ES-I3 (cell line): ENCODE results near the gene TSPAN4.

ENCODE experiments used
- H3K36me3 ChIP-seq: 2 replicates; pipeline ENCODE4 v1.6.1; 2013; ENCODE audit warnings: mild to moderate bottlenecking, low read length, control low read depth, moderate library complexity; ENCODE audit not compliant: insufficient read depth
- H3K4me1 ChIP-seq: 2 replicates; pipeline ENCODE4 v1.6.1; 2013; ENCODE audit warnings: mild to moderate bottlenecking, control low read depth, low read length; ENCODE audit not compliant: insufficient read depth
- H3K9ac ChIP-seq: 2 replicates; pipeline ENCODE4 v1.6.1; 2013; ENCODE audit warnings: low read depth, mild to moderate bottlenecking, low read length, moderate library complexity
- H3K9me3 ChIP-seq: 2 replicates; pipeline ENCODE4 v1.6.1; 2013; ENCODE audit warnings: mild to moderate bottlenecking, low read length, moderate library complexity; ENCODE audit not compliant: control insufficient read depth, insufficient read depth

Gene TSPAN4

DNA sequence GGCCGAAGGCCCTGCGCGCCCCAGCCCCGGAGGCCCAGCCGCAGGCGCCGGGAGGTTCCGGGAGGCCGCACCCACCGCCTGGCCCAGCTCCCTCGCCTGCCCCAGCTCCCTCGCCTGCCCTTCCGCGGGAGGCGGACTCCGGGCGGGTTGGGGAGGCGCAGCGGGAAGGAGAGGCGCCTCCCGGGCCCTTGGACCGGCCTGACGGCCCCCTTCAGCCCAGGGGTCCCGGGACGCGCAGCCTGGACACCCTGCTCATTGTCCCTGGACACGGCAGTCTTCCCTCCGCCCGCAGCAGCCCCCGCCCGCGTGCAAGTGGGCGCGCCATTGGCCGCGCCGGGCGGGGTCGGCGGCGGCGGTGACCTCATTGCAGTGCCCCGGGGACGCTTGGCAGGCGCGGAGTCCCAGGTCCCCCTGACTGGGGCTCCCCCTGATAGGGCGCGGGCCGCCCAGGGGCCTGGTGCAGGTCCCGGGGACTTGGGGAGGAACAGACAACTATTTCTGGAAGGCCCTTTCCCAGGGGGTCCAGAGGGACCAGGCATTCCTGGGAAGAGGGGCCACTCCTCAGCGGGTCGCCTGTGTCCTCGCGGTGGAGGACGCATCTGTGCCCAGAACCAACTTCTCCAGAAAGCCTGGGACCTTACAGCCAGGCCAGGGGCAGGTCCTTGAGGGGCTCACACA, 9.4 kb upstream of the TSPAN4 start:
- 0 out of 2 replicates have a peak, but pooled peaks cover 5% of the 10 kb centered on the region for H3K36me3 ChIP-seq
- H3K4me1 ChIP-seq, result peaks cover 17% of the 10 kb centered on the region; the same call in 1 of the 2 replicates
- H3K9me3 ChIP-seq, result no peaks in the 10 kb centered on the region
- peak overlapping the region; percentile 79 for H3K9ac ChIP-seq

DNA sequence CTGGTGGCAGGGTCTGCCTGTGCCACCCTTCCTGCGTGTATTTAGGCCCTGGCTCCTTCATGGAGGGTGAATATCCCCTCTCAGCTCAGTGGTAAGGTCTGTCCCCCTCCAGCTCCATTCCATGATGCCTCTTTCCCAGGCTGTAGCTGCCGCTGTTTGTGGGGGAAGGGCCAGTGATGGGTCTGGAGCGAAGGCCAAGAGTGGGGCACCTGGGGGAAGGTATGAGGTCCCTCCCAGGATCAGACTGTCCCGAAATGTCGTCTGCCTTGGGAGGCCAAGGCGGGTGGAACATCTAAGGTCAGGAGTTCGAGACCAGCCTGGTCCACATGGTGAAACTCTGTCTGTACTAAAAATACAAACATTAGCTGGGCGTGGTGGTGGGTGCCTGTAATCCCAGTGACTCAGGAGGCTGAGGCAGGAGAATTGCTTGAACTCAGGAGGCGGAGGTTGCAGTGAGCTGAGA, 8.8 kb upstream of the TSPAN4 start:
- peak overlapping the region; percentile 79; the same call in 1 of the 2 replicates for H3K9ac ChIP-seq
- 0 out of 2 replicates have a peak, but pooled peaks cover 5% of the 10 kb centered on the region for H3K36me3 ChIP-seq
- H3K4me1 ChIP-seq, result peaks cover 14% of the 10 kb centered on the region; the same call in 1 of the 2 replicates
- H3K9me3 ChIP-seq, result no peaks in the 10 kb centered on the region

DNA sequence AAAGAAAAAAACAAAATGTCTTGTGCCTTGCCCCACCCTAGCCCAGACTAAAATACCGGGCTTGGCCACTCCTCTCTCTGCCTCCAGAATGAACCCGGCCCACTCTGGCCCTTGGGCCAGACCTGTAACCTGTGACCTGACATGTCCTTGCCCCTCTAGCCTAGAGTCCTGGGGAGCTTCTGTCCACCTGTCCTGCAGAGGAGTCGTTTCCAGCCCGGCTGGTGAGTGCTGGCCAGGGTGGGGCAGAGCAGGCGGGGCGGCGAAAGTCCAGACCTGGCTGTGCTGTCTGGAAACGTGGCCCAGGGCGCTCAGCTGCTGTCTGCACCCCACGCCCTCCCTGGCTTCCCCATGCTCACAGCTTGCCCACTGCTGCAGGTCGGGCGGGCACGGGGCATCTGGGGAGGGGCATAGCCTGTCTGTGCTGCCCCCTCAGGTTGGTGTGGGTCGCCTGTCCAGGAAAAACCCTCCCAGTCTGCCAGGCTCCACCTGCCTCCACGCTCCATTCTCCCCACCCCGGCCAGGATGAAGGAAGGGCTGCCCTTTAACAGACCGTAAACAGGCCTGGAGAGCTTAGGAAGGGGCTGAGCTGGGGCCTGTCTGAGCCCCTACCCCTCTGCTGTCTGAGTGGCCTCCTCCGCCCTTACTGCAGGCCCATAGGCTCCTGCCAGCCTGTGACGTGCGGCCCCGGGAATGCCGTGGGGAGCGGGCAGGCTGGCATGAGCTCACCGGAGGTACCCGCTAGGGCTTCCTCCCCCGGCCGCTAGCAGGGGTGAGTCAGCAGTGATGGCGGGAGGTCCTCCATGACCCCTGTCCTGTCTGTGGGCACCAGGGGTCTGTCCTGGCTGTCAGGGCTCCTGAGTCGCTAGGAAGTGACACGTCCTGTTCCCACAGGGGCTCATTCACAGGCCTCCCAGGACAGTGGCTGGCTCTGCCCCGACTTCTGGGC, 8.0 kb upstream of the TSPAN4 start:
- Histone ChIP-seq H3K9ac (peak overlapping the region; percentile 79; the same call in 1 of the 2 replicates), H3K9me3 (no peaks in the 10 kb centered on the region), H3K36me3 (peaks cover 7% of the 10 kb centered on the region), H3K4me1 (peaks cover 14% of the 10 kb centered on the region; the same call in 1 of the 2 replicates)

DNA sequence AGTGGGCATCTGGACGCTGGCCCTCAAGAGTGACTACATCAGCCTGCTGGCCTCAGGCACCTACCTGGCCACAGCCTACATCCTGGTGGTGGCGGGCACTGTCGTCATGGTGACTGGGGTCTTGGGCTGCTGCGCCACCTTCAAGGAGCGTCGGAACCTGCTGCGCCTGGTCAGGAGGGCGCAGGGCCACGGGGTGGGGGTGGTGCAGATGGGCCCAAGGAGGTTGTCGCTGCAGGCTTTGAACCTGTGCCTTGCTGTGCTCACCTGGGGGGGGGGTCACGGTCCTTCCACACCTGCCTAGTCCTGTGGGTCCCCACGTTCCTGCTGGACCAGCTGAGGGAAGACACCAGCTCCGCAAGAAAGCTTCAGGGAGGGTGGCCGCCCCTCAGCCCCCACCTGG, 6.4 kb upstream of the TSPAN4 start:
- Histone ChIP-seq H3K4me1 (peaks cover 13% of the 10 kb centered on the region; the same call in 1 of the 2 replicates), H3K9me3 (no peaks in the 10 kb centered on the region), H3K9ac (no peak overlapping the region), H3K36me3 (peaks cover 7% of the 10 kb centered on the region)

DNA sequence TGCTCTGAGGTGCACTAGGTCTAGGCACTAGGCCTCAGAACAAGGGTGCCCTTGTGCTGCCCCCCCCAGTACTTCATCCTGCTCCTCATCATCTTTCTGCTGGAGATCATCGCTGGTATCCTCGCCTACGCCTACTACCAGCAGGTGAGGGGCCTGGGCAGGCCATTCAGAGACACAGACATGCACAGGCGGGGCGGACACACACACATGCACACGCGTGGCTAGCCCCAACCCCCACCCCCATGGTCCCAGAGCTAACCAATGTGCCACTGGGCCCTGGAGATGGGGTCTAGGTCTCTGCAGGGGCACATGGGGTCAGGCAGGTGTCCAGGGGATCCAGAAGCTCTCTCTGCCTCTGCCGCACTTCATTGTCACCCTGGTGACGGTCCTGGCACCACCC, 6.0 kb upstream of the TSPAN4 start:
- peaks cover 9% of the 10 kb centered on the region; the same call in 1 of the 2 replicates for H3K4me1 ChIP-seq
- no peaks in the 10 kb centered on the region for H3K9me3 ChIP-seq
- no peak overlapping the region for H3K9ac ChIP-seq
- H3K36me3 ChIP-seq, result peaks cover 7% of the 10 kb centered on the region

DNA sequence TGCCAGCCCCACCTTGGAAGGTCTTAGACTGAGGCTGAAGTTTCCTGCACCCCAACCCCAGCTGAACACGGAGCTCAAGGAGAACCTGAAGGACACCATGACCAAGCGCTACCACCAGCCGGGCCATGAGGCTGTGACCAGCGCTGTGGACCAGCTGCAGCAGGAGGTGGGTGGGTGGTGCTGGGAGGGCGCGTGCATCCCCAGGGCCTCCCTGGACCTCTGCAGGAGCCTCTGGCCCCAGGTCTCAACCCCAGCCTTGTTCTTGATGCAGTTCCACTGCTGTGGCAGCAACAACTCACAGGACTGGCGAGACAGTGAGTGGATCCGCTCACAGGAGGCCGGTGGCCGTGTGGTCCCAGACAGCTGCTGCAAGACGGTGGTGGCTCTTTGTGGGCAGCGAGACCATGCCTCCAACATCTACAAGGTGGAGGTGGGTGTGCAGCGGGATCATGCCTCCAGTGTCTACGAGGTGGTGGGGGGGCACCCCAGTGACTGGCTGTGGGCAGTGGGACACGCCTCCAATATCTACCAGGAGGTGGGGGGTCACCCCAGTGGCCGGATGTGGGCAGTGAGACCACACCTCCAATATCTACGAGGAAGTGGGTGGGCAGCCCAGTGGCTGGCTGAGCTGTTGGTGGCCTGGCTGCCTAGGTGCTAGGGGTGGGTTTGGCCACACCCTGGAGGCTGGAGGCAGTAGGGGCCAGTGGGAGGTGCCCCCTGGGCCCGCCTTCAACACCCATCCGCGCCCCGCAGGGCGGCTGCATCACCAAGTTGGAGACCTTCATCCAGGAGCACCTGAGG, 5.3 kb upstream of the TSPAN4 start:
- Histone ChIP-seq H3K4me1 (peaks cover 3% of the 10 kb centered on the region; the same call in 1 of the 2 replicates), H3K36me3 (peaks cover 7% of the 10 kb centered on the region), H3K9ac (no peak overlapping the region)

DNA sequence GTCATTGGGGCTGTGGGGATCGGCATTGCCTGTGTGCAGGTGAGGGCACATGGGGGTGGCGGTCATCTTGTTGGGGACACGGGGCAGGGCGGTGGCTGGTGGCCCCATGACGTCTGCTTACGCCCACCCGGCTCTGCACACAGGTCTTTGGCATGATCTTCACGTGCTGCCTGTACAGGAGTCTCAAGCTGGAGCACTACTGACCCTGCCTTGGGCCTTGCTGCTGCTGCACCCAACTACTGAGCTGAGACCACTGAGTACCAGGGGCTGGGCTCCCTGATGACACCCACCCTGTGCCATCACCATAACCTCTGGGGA, 4.7 kb upstream of the TSPAN4 start:
- Histone ChIP-seq H3K4me1 (peaks cover 3% of the 10 kb centered on the region; the same call in 1 of the 2 replicates), H3K9ac (no peak overlapping the region), H3K36me3 (peaks cover 7% of the 10 kb centered on the region), H3K9me3 (no peaks in the 10 kb centered on the region)

More for the DNA sequence above, 5.3 kb upstream of the TSPAN4 start:
- no peaks in the 10 kb centered on the region for H3K9me3 ChIP-seq

DNA sequence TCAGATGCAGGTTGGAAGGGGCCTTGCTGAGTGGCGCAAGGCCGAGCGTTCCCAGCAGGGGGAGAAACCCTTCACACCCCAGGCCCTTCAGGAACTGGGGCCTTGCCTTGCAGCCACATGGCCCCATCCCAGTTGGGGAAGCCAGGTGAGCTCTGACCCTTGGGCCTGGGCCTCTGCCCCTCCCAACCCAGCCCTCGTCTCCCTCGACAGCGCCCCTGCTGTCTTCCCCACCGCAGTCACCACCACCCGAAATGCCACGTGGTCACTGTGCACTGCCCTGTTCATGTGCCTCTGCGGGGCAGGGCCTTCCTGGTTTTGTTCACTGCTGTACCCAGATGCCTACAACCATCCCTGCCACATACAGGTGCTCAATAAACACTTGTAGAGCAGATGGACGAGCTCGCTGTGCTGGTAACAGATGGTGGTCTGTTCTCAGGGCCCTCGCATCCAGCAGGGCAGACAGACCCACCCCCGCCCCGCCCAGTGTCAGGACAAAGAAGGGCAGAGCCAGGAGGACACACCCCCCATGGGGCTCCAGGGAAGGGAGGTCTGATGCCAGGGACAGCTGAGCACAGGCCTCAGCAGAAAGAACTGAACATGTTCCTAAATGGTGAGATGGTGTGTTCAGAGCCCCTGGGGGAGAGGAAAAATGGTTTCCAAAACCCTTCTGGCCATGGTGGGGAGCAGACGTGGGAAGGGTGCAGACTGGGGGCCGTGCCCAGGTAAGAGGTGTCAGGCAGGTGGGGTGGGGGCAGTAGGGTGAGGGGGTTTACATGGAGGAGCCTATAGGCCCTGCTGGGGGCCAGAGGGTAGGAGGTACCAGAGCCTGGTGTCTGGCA, 4.0 kb upstream of the TSPAN4 start:
- no peaks in the 10 kb centered on the region for H3K9me3 ChIP-seq
- no peak overlapping the region for H3K9ac ChIP-seq
- H3K4me1 ChIP-seq, result peaks cover 3% of the 10 kb centered on the region; the same call in 1 of the 2 replicates
- H3K36me3 ChIP-seq, result peaks cover 7% of the 10 kb centered on the region

DNA sequence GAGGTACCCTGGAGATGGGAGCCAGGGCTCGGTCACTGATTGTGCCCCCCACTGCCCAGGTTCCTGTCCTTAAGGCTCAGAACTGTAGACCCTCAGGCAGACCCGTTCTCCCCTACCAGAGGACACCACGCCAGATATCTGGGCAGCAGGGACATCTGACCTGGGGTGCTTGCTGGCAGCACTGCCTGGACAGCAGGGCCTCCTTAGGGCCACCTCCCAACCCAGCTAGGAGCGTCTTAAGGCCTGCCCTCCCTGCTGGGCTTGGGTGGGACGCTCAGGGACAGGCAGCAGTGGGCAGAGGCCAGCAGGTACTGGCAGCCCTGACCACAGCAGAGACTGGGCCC, 3.4 kb upstream of the TSPAN4 start:
- Histone ChIP-seq H3K9me3 (no peaks in the 10 kb centered on the region), H3K4me1 (peaks cover 3% of the 10 kb centered on the region; the same call in 1 of the 2 replicates), H3K36me3 (peaks cover 7% of the 10 kb centered on the region), H3K9ac (no peak overlapping the region)

DNA sequence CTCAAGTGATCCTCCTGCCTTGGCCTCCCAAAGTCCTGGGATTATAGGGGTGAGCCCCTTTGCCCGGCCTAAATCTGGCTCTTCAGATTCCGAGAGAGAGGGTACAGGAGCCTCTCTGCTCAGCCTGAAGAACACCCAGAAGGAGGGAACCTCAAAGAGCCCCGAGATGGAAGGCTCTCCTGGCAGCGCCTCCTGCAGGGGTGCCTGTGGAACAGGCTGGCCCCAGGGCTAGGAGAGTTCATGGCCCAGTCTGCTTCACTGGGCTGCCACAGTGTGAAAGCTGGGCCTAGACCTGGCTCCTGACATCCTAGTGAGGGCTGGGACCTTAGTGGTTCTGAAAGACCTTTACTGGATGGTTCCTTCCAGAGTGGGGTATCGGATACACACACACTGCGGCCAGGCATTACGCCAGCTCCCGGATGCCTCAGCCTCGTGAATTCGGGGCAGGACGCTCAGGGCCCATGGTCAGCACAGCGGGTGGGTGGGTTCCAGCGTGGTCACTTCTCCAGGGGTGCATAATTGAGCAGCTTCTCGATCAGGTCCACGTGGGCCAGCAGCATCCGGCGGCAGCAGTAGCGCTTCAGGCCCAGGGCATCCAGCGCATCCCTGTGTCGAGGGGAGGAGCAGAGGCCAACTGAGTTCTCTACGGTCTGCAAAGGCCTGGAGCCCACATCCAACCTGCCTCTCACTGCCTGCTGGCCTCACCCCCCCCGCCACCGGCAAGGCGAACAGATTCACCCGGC, 2.6 kb upstream of the TSPAN4 start:
- Histone ChIP-seq H3K36me3 (peaks cover 7% of the 10 kb centered on the region), H3K4me1 (peaks cover 5% of the 10 kb centered on the region; the same call in 1 of the 2 replicates), H3K9me3 (no peaks in the 10 kb centered on the region), H3K9ac (no peak overlapping the region)

DNA sequence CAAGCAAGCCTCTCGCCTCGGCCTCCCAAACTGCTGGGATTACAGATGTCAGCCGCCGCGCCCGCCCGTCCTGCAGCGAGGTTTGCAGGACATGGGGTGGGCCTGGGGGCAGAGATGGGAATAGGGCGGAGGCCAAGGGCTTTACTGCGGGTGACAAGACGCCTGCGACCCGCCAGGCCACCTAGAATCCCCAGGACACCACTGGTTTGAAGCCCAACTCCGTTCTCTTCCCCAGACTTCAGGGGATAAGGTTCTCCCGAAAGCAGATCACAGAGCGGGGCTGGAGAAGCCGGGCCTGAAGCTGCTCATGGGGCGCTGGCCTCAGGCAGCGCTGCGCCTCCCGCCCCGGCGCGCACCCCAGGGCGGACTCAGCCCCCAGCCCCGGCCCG, 677 bp upstream of the TSPAN4 start:
- Histone ChIP-seq H3K36me3 (peaks cover 7% of the 10 kb centered on the region), H3K9me3 (no peaks in the 10 kb centered on the region), H3K4me1 (peaks cover 23% of the 10 kb centered on the region; the same call in 1 of the 2 replicates), H3K9ac (peak overlapping the region; percentile 83)

DNA sequence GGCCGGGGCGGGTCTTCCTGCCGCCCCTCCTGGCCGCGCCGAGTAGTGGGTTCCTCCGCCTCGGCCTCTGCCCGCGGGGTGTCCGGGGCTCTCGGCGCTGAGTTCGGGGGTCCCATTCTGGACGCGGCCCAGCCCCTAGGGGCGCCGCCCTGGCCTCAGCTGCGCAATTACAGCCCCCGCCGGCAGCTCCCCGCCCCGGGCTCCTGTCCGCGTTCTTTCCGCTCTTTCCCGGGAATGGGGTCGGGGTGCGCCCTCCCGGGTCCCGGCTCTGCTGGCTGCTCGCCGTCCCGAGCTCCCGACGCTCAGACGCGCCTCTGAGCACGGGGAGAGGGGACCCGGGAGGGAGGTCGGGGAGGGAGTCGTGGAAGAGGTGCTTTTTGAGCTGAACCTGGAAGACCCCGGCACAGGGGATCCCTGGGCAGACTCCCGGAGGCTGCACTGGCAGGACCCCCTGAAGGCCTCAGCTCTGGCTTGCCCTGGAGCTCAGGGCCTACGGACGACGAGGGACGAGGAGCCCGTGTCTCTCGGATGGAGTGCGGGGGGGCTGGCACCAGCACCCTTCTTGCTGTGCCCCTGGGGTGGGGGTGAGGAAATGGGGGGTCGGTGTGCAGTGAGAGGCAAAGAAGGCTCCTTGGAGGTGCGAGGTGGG, 558 bp downstream of the TSPAN4 start:
- peaks cover 2% of the 10 kb centered on the region for H3K36me3 ChIP-seq
- no peaks in the 10 kb centered on the region for H3K9me3 ChIP-seq
- H3K4me1 ChIP-seq, result peaks cover 23% of the 10 kb centered on the region; the same call in 1 of the 2 replicates
- H3K9ac ChIP-seq, result peak overlapping the region; percentile 83
